T-helper 17 cell (primary cell): ENCODE results near the gene C19orf67. TPM values are rescaled to one million over a fixed set of nuclear protein-coding genes. Genes with fewer than 3 reads are reported as not detected.

ENCODE experiments used
- ATAC-seq: fragments of 150-1000 bp; cut with Tn5 transposase; 2 replicates; pipeline ENCODE4 v1.10.0; 2021; ENCODE audit warnings: mild to moderate bottlenecking, moderate library complexity
- DNase-seq, 3 donors: peaks; one replicate each; pipeline versions ENCODE4 v3.0.0 to v3.0.0-alpha.2; 2020 to 2021
- H3K9me3 ChIP-seq: one replicate; pipeline ENCODE4 v1.7.0; 2013; ENCODE audit warnings: low read length, mild to moderate bottlenecking; ENCODE audit not compliant: control insufficient read depth, poor library complexity, severe bottlenecking
- H3K27ac Mint-ChIP-seq: one replicate; pipeline ENCODE4 v1.8.0; 2022; ENCODE audit warnings: mild to moderate bottlenecking, moderate library complexity, mixed read lengths
- H3K27me3 Mint-ChIP-seq: one replicate; pipeline ENCODE4 v1.8.0; 2022; ENCODE audit warnings: mixed read lengths
- H3K36me3 Mint-ChIP-seq: one replicate; pipeline ENCODE4 v1.8.0; 2022; ENCODE audit warnings: low read depth, mixed read lengths
- H3K4me1 Mint-ChIP-seq: one replicate; pipeline ENCODE4 v1.8.0; 2022; ENCODE audit warnings: mild to moderate bottlenecking, mixed read lengths
- H3K4me3 Mint-ChIP-seq: one replicate; pipeline ENCODE4 v1.8.0; 2022; ENCODE audit warnings: mild to moderate bottlenecking, moderate library complexity, mixed read lengths
- total RNA-seq, 4 donors: library from RNA in 2 of 4; stranded (reverse) in 2 of 4; gene quantifications; one replicate each; pipeline ENCODE4 v1.2.3 and lab custom pipeline; 2022 to 2026

C19orf67 gene
- total RNA-seq, 2 donors from 2014 or later = 0.22 to 0.31 TPM

DNA sequence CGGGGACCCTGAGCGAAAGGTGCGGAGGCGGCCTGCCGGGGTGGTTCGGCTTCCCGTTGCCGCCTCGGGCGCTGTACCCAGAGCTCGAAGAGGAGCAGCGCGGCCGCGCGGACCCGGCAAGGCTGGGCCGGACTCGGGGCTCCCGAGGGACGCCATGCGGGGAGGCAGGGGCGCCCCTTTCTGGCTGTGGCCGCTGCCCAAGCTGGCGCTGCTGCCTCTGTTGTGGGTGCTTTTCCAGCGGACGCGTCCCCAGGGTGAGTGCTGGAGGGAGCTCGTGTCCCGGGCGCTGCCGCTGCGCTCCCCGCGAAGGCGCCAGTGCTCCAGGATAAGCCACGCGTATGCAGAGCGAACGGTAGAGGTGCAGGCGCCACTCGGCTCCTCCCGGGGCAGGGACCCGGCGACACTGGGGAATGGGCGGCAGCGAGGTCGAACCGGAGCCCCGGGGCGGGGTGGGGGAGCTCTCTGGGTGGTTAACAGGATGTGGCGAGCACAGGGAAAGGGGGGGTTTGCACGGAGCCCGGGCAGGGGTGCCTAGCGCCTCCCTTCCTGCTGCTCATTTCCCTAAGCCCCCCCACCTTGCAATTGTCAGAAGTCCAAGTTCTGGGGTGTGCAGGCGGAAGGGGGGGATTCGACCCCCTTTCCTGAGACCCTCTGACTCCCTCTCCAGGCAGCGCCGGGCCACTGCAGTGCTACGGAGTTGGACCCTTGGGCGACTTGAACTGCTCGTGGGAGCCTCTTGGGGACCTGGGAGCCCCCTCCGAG lies 53.7 kb downstream of the C19orf67 start, which contains the start of gene IL27RA:
TSS of gene IL27RA (plus strand) at position 44 of the 762 bp plus-strand sequence. CDS start at position 155, 111 bp downstream.
- DNase-seq = peak; percentile 67 to 77 (median 69)
- H3K36me3 Mint-ChIP-seq = no peaks in the 10 kb centered on the region
- peaks cover 34% of the 10 kb centered on the region for H3K4me1 Mint-ChIP-seq
- H3K9me3 ChIP-seq = no peaks in the 10 kb centered on the region
- no peaks in the 10 kb centered on the region for H3K27me3 Mint-ChIP-seq
- peak; percentile 83 for ATAC-seq
- peak within 1 kb of the TSS; percentile 98 for H3K27ac Mint-ChIP-seq
- H3K4me3 Mint-ChIP-seq = peak within 1 kb of the TSS; percentile 97

Other genes starting within 250 kb of the C19orf67 start
- 1 to 10 TPM in 1 of 2 donors, under 1 TPM in 1; 0.60 to 2.6 TPM for gene NANOS3, start 208.6 kb downstream of the C19orf67 start, total RNA-seq
- 1 to 10 TPM in 1 of 2 donors, under 1 TPM in 1; 0.82 to 1.7 TPM for gene BRME1, start 179.7 kb downstream of the C19orf67 start, total RNA-seq
- gene CC2D1A, start 179.6 kb downstream of the C19orf67 start, total RNA-seq = 10 to 100 TPM; 22.5 to 24.4 TPM
- under 1 TPM in 1 of 2 donors, not detected in 1; 0.31 TPM for gene PODNL1, start 147.4 kb downstream of the C19orf67 start, total RNA-seq
- gene DCAF15, start 133.3 kb downstream of the C19orf67 start, total RNA-seq = 10 to 100 TPM; 88.2 to 95.8 TPM
- gene RFX1, start 79.5 kb downstream of the C19orf67 start, total RNA-seq = 10 to 100 TPM; 23.3 to 24.7 TPM
- not detected for gene RLN3, start 57.6 kb downstream of the C19orf67 start, total RNA-seq
- 10 to 100 TPM; 39.6 to 51.6 TPM for gene IL27RA, start 54.0 kb downstream of the C19orf67 start, total RNA-seq
- gene PALM3, start 23.7 kb downstream of the C19orf67 start, total RNA-seq = not detected
- gene MISP3, start 13.0 kb downstream of the C19orf67 start, total RNA-seq = 1 to 10 TPM in 1 of 2 donors, under 1 TPM in 1; 0.65 to 1.3 TPM
- 10 to 100 TPM; 24.8 to 25.3 TPM for gene SAMD1, start 5.0 kb upstream of the C19orf67 start, total RNA-seq
- gene PRKACA, start 32.0 kb upstream of the C19orf67 start, total RNA-seq = 10 to 100 TPM; 35.2 to 38.5 TPM
- gene ASF1B, start 50.8 kb upstream of the C19orf67 start, total RNA-seq = 1 to 10 TPM; 1.5 to 1.9 TPM
- gene ADGRL1, start 120.4 kb upstream of the C19orf67 start, total RNA-seq = 10 to 100 TPM; 14.9 to 30.8 TPM